Karpas-422 (cell line): ENCODE measurements around the gene GNGT2. TPM values are rescaled to one million over a fixed set of nuclear protein-coding genes. Genes with fewer than 3 reads are reported as not detected.

Source experiments
- DNase-seq: peaks from one replicate; pipeline ENCODE4 v3.0.0-alpha.2; 2015
- H2AFZ ChIP-seq: fragments of 200-600 bp; sonication (generic); 2 replicates; pipeline ENCODE4 v1.6.1; 2014; ENCODE audit warnings: antibody characterized with exemption, low read length, mixed read lengths
- H3K27ac ChIP-seq: fragments of 200-600 bp; sonication (generic); 2 replicates; pipeline ENCODE4 v1.5.1; 2014; ENCODE audit warnings: mild to moderate bottlenecking, low read length, moderate library complexity
- H3K27me3 ChIP-seq: fragments of 200-600 bp; sonication (generic); 2 replicates; pipeline ENCODE4 v1.6.1; 2014; ENCODE audit warnings: low read length, mixed read lengths
- H3K36me3 ChIP-seq: fragments of 200-600 bp; sonication (generic); 2 replicates; pipeline ENCODE4 v1.6.1; 2014; ENCODE audit warnings: low read length, mixed read lengths; ENCODE audit not compliant: insufficient read depth
- H3K4me1 ChIP-seq: fragments of 200-600 bp; sonication (generic); 2 replicates; pipeline ENCODE4 v1.6.1; 2014; ENCODE audit warnings: mild to moderate bottlenecking, low read length, mixed read lengths
- H3K4me2 ChIP-seq: fragments of 200-600 bp; sonication (generic); 2 replicates; pipeline ENCODE4 v1.6.1; 2014; ENCODE audit warnings: low read length, low read depth, mild to moderate bottlenecking; ENCODE audit not compliant: poor library complexity, severe bottlenecking
- H3K4me3 ChIP-seq: fragments of 200-600 bp; sonication (generic); 2 replicates; pipeline ENCODE4 v1.5.1; 2014; ENCODE audit warnings: mild to moderate bottlenecking, antibody characterized with exemption, low read length, mixed read lengths
- H3K79me2 ChIP-seq: fragments of 200-600 bp; sonication (generic); 2 replicates; pipeline ENCODE4 v1.6.1; 2014; ENCODE audit warnings: mild to moderate bottlenecking, low read length, mixed read lengths
- H3K9ac ChIP-seq: fragments of 200-600 bp; sonication (generic); 2 replicates; pipeline ENCODE4 v1.6.0; 2014; ENCODE audit warnings: low read length
- H3K9me2 ChIP-seq: fragments of 200-600 bp; sonication (generic), shearing (Covaris generic); replicated peaks from 2 replicates; pipeline ENCODE4 v1.6.0; 2014; ENCODE audit warnings: mild to moderate bottlenecking, low read length, moderate library complexity; ENCODE audit not compliant: insufficient read depth
- H3K9me3 ChIP-seq: fragments of 300-700, 200-600 bp; sonication (generic); 2 replicates; pipeline ENCODE4 v1.6.1; 2014; ENCODE audit warnings: low read length, mixed read lengths
- H4K20me1 ChIP-seq: fragments of 200-600 bp; sonication (generic); 2 replicates; pipeline ENCODE4 v1.6.1; 2014; ENCODE audit warnings: mild to moderate bottlenecking, antibody characterized with exemption, low read length, low read depth; ENCODE audit not compliant: insufficient read depth
- total RNA-seq: library from RNA; depleted of rRNA; stranded (reverse); fragments of >200 nt; shearing (Covaris generic); gene quantifications from 2 replicates; pipeline ENCODE4 v1.2.3, GENCODE V29; 2014; ENCODE audit warnings: low replicate concordance

The GNGT2 gene
- total RNA-seq, 1 experiment from 2014 or later, result 25.3 TPM

GRCh38 chr17:49209061-49209571, 1.3 kb downstream of the GNGT2 start:
- Histone ChIP-seq H2AFZ (no peak overlapping the region), H3K4me3 (peak overlapping the region; percentile 89), H3K27ac (peak overlapping the region; percentile 91), H3K79me2 (peaks cover 45% of the 10 kb centered on the region), H3K9me2 (no peaks in the 10 kb centered on the region), H3K36me3 (0 out of 2 replicates have a peak, but pooled peaks cover 2% of the 10 kb centered on the region), H3K9ac (peak overlapping the region; percentile 89), H4K20me1 (no peaks in the 10 kb centered on the region), H3K4me2 (peak overlapping the region; percentile 95), H3K4me1 (peaks cover 48% of the 10 kb centered on the region), H3K9me3 (no peaks in the 10 kb centered on the region), H3K27me3 (no peaks in the 10 kb centered on the region)
- DNase-seq, result no peak

- Histone ChIP-seq H2AFZ (no peak overlapping the region), H4K20me1 (no peaks in the 10 kb centered on the region), H3K4me2 (no peak overlapping the region), H3K4me1 (peaks cover 10% of the 10 kb centered on the region), H3K27ac (no peak overlapping the region), H3K36me3 (no peaks in the 10 kb centered on the region), H3K27me3 (no peaks in the 10 kb centered on the region), H3K9ac (no peak overlapping the region), H3K79me2 (peaks cover 4% of the 10 kb centered on the region), H3K4me3 (no peak overlapping the region), H3K9me2 (no peaks in the 10 kb centered on the region), H3K9me3 (no peaks in the 10 kb centered on the region)
- no peak for DNase-seq
Measured at GRCh38 chr17:49204516-49204915, 5.9 kb downstream of the GNGT2 start.

DNA sequence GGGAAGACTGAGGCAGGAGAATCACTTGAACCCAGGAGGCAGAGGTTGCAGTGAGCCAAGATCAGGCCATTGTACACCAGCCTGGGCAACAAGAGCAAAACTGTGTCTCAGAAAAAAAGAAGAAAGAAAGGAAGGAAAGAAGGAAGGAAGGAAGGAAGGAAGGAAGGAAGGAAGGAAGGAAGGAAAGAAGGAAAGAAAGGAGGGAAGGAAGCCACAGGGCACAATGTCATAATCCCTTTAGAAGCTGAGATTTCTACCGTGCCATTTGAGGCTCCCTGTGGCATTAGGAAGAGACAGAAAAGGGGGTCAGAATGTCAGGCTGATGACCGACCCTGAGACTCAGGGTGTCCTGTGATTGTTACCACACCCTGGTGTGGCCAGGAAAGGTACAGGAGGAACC, 6.6 kb downstream of the GNGT2 start:
- H3K9ac ChIP-seq, result no peak overlapping the region
- H3K27ac ChIP-seq, result no peak overlapping the region
- no peaks in the 10 kb centered on the region for H3K36me3 ChIP-seq
- no peaks in the 10 kb centered on the region for H3K9me2 ChIP-seq
- no peaks in the 10 kb centered on the region for H3K79me2 ChIP-seq
- H3K4me2 ChIP-seq, result no peak overlapping the region
- no peak overlapping the region for H2AFZ ChIP-seq
- H3K4me1 ChIP-seq, result peaks cover 3% of the 10 kb centered on the region
- H4K20me1 ChIP-seq, result no peaks in the 10 kb centered on the region
- H3K9me3 ChIP-seq, result no peaks in the 10 kb centered on the region
- no peak for DNase-seq
- no peak overlapping the region for H3K4me3 ChIP-seq
- no peaks in the 10 kb centered on the region for H3K27me3 ChIP-seq

- H3K9me2 ChIP-seq, result no peaks in the 10 kb centered on the region
Measured at GRCh38 chr17:49201481-49201927, 8.9 kb downstream of the GNGT2 start.

DNA sequence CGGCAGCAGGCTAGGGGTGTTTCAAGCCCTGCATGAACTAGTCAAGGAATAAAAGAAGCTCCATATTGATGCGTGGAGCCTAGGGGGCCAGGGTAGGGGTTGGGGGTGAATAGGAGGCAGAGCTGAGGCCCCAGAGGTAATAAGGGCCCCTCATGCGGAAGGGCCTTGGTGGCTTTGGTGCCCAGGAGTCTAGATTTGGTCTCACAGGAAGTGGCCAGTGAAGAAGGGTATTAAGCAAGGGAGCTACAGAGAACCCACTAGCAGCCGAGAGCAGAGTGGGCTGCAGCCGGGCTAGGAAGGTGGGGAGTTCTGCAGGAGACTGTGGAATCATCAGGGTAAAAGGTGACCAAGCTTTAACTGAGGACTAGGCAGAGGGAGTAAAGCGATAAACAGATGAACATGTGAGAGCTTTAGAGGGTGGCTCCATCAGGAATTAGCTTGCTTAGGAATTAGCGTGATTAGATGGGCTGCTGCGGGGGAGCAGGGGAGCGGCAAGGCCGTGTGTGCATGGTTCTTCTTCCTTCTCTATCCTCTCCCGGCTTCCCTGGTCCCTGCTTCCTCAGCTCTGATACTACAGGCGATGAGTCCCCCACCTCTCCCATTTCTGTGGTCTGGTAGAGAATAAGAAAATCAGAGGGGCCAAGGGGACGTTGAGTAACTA, 9.8 kb downstream of the GNGT2 start:
- Histone ChIP-seq H3K4me2 (no peak overlapping the region), H3K36me3 (no peaks in the 10 kb centered on the region)

More at GRCh38 chr17:49201481-49201927, 8.9 kb downstream of the GNGT2 start:
- Histone ChIP-seq H3K4me3 (no peak overlapping the region), H3K27ac (no peak overlapping the region), H2AFZ (no peak overlapping the region), H3K4me1 (peaks cover 5% of the 10 kb centered on the region), H3K4me2 (no peak overlapping the region), H3K36me3 (no peaks in the 10 kb centered on the region), H3K9me3 (no peaks in the 10 kb centered on the region), H3K9ac (no peak overlapping the region), H4K20me1 (no peaks in the 10 kb centered on the region), H3K79me2 (no peaks in the 10 kb centered on the region), H3K27me3 (no peaks in the 10 kb centered on the region)
- no peak for DNase-seq

DNA sequence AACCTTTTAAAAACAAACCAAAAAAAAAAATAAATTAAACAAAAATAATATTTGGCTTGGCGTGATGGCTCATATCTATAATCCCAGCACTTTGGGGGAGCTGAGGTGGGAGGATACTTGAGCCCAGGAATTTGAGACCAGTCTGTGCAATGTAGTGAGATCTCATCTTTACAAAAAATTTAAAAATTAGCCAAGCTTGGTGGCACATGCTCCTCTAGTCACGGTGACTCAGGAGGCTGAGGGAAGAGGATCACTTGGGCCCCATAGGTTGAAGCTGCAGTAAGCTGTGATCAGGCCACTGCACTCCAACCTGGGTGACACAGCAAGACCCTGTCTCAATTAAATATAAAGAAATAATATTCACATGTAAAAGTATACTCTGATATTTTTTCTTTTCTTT, 12.2 kb downstream of the GNGT2 start:
- Histone ChIP-seq H3K9ac (no peak overlapping the region), H3K27me3 (no peaks in the 10 kb centered on the region), H3K4me2 (no peak overlapping the region), H4K20me1 (no peaks in the 10 kb centered on the region), H3K4me1 (peaks cover 32% of the 10 kb centered on the region), H3K4me3 (no peak overlapping the region), H3K79me2 (no peaks in the 10 kb centered on the region), H3K9me3 (no peaks in the 10 kb centered on the region), H3K36me3 (no peaks in the 10 kb centered on the region), H3K9me2 (no peaks in the 10 kb centered on the region), H2AFZ (no peak overlapping the region), H3K27ac (peak overlapping the region; percentile 26)
- no peak for DNase-seq

More for the DNA sequence above, 9.8 kb downstream of the GNGT2 start:
- H3K9ac ChIP-seq, result no peak overlapping the region
- no peak overlapping the region for H2AFZ ChIP-seq
- peaks cover 14% of the 10 kb centered on the region for H3K4me1 ChIP-seq
- H3K79me2 ChIP-seq, result no peaks in the 10 kb centered on the region
- H3K27me3 ChIP-seq, result no peaks in the 10 kb centered on the region
- H3K9me2 ChIP-seq, result no peaks in the 10 kb centered on the region
- no peak overlapping the region for H3K27ac ChIP-seq
- H3K9me3 ChIP-seq, result no peaks in the 10 kb centered on the region
- no peak overlapping the region for H3K4me3 ChIP-seq
- H4K20me1 ChIP-seq, result no peaks in the 10 kb centered on the region
- no peak for DNase-seq

- H3K36me3 ChIP-seq, result no peaks in the 10 kb centered on the region
- H3K27me3 ChIP-seq, result no peaks in the 10 kb centered on the region
- no peaks in the 10 kb centered on the region for H3K9me3 ChIP-seq
- no peaks in the 10 kb centered on the region for H3K9me2 ChIP-seq
- peaks cover 34% of the 10 kb centered on the region for H3K4me1 ChIP-seq
- H3K27ac ChIP-seq, result peak overlapping the region; percentile 26
- no peak overlapping the region for H3K4me2 ChIP-seq
- no peak overlapping the region for H3K4me3 ChIP-seq
- DNase-seq, result no peak
- H3K9ac ChIP-seq, result no peak overlapping the region
- no peaks in the 10 kb centered on the region for H3K79me2 ChIP-seq
- H2AFZ ChIP-seq, result no peak overlapping the region; the same call in 1 of the 2 replicates
- H4K20me1 ChIP-seq, result no peaks in the 10 kb centered on the region
Measured at GRCh38 chr17:49197346-49197998, 12.9 kb downstream of the GNGT2 start.

DNA sequence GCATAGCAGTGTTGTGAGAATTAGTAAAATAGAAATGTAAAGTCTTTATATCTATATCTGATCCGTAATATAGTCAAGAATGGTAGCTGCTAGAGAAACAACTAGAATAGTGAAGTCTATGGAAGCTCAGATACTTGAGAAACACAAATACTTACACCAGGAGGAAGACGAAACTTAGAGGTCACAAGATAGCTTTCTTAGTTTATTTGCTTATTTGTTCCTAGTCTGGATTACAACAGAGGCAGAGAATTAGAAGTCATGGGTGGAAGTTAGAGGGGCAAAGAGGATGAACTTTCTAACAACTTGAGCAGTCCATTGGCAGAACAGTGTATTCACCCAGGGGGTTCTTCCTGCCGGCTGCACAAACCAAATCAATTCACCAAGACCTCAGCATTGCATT, 13.9 kb downstream of the GNGT2 start:
- Histone ChIP-seq H3K79me2 (no peaks in the 10 kb centered on the region), H4K20me1 (no peaks in the 10 kb centered on the region), H3K4me3 (no peak overlapping the region)

More for the DNA sequence above, 13.9 kb downstream of the GNGT2 start:
- Histone ChIP-seq H3K27me3 (no peaks in the 10 kb centered on the region), H3K27ac (peak overlapping the region; percentile 70), H3K9me2 (no peaks in the 10 kb centered on the region), H3K4me1 (peaks cover 41% of the 10 kb centered on the region), H3K9ac (no peak overlapping the region), H2AFZ (peak overlapping the region; percentile 28; the same call in 1 of the 2 replicates), H3K36me3 (no peaks in the 10 kb centered on the region), H3K4me2 (peak overlapping the region; percentile 26), H3K9me3 (no peaks in the 10 kb centered on the region)
- no peak for DNase-seq
